Measurements from ENCODE around the gene AUTS2.

AUTS2 gene

GRCh38 chr7:70069977-70070376, 471.7 kb downstream of the AUTS2 start:
- Histone ChIP-seq H3K36me3 (no peaks in the 10 kb centered on the region), H3K27me3 (no peaks in the 10 kb centered on the region), H3K4me1 (ENCODE audit: control insufficient read depth in 1 of 2, insufficient read depth in 1 of 2, low read depth in 1 of 2, low read length in 1 of 2) (no peaks in the 10 kb centered on the region), H3K9me3 (no peaks in the 10 kb centered on the region), H3K4me3 (ENCODE audit: low read depth in 1 of 2, low read length in 1 of 2) (no peak overlapping the region), H3K27ac (no peak overlapping the region)
- TF ChIP-seq CTCF (IDR thresholded peaks at IDR 0.05) = no peak

- Histone ChIP-seq H3K4me1 (ENCODE audit: control insufficient read depth in 1 of 2, insufficient read depth in 1 of 2, low read depth in 1 of 2, low read length in 1 of 2) (no peaks in the 10 kb centered on the region), H3K36me3 (no peaks in the 10 kb centered on the region), H3K4me3 (ENCODE audit: low read depth in 1 of 2, low read length in 1 of 2) (no peak overlapping the region), H3K27ac (no peak overlapping the region), H3K27me3 (no peaks in the 10 kb centered on the region), H3K9me3 (no peaks in the 10 kb centered on the region)
- TF ChIP-seq CTCF (IDR thresholded peaks at IDR 0.05) = no peak
These were observed 473.5 kb downstream of the AUTS2 start for GRCh38 chr7:70071766-70072165.

GRCh38 chr7:70072220-70072619, 473.9 kb downstream of the AUTS2 start:
- no peak overlapping the region for H3K27ac ChIP-seq
- TF ChIP-seq CTCF (IDR thresholded peaks at IDR 0.05) = no peak
- H3K4me1 ChIP-seq (ENCODE audit: control insufficient read depth in 1 of 2, insufficient read depth in 1 of 2, low read depth in 1 of 2, low read length in 1 of 2) = no peaks in the 10 kb centered on the region
- H3K27me3 ChIP-seq = no peaks in the 10 kb centered on the region
- no peaks in the 10 kb centered on the region for H3K36me3 ChIP-seq
- no peaks in the 10 kb centered on the region for H3K9me3 ChIP-seq
- no peak overlapping the region for H3K4me3 ChIP-seq (ENCODE audit: low read depth in 1 of 2, low read length in 1 of 2)

- H3K36me3 ChIP-seq = no peaks in the 10 kb centered on the region
- H3K4me3 ChIP-seq (ENCODE audit: low read depth in 1 of 2, low read length in 1 of 2) = no peak overlapping the region
- H3K9me3 ChIP-seq = no peaks in the 10 kb centered on the region
- H3K27me3 ChIP-seq = no peaks in the 10 kb centered on the region
- no peak for TF ChIP-seq CTCF (IDR thresholded peaks at IDR 0.05)
- no peak overlapping the region for H3K27ac ChIP-seq
- no peaks in the 10 kb centered on the region for H3K4me1 ChIP-seq (ENCODE audit: control insufficient read depth in 1 of 2, insufficient read depth in 1 of 2, low read depth in 1 of 2, low read length in 1 of 2)
These were observed 478.1 kb downstream of the AUTS2 start for GRCh38 chr7:70076325-70076724.

GRCh38 chr7:70082099-70082611, 483.9 kb downstream of the AUTS2 start:
- TF ChIP-seq CTCF (IDR thresholded peaks at IDR 0.05) = no peak
- Histone ChIP-seq H3K9me3 (no peaks in the 10 kb centered on the region), H3K27ac (no peak overlapping the region), H3K27me3 (no peaks in the 10 kb centered on the region), H3K4me1 (ENCODE audit: control insufficient read depth in 1 of 2, insufficient read depth in 1 of 2, low read depth in 1 of 2, low read length in 1 of 2) (no peaks in the 10 kb centered on the region), H3K4me3 (ENCODE audit: low read depth in 1 of 2, low read length in 1 of 2) (no peak overlapping the region), H3K36me3 (no peaks in the 10 kb centered on the region)

- TF ChIP-seq CTCF (IDR thresholded peaks at IDR 0.05) = no peak
- no peaks in the 10 kb centered on the region for H3K36me3 ChIP-seq
These were observed 493.1 kb downstream of the AUTS2 start for GRCh38 chr7:70091362-70091761.

More at GRCh38 chr7:70091362-70091761, 493.1 kb downstream of the AUTS2 start:
- H3K27me3 ChIP-seq = no peaks in the 10 kb centered on the region
- no peaks in the 10 kb centered on the region for H3K9me3 ChIP-seq
- H3K27ac ChIP-seq = no peak overlapping the region
- H3K4me3 ChIP-seq (ENCODE audit: low read depth in 1 of 2, low read length in 1 of 2) = no peak overlapping the region
- no peaks in the 10 kb centered on the region for H3K4me1 ChIP-seq (ENCODE audit: control insufficient read depth in 1 of 2, insufficient read depth in 1 of 2, low read depth in 1 of 2, low read length in 1 of 2)

Measured in neutrophil (primary cell).